SU-DHL-6 (cell line): ENCODE data around the gene RNF5.

Source experiments
- H2AFZ ChIP-seq: fragments of 200-600 bp; sonication (generic); 2 replicates; pipeline ENCODE4 v1.6.1; 2014; ENCODE audit warnings: low read depth, mild to moderate bottlenecking, moderate library complexity, mixed read lengths, antibody characterized with exemption, low read length; ENCODE audit not compliant: severe bottlenecking
- H3F3A ChIP-seq: fragments of 200-600 bp; shearing (Covaris generic); 2 replicates; pipeline ENCODE4 v1.6.0; 2016; ENCODE audit warnings: antibody characterized with exemption, mild to moderate bottlenecking; ENCODE audit not compliant: insufficient read depth
- H3K27ac ChIP-seq: fragments of 200-600 bp; sonication (generic); 2 replicates; pipeline ENCODE4 v1.5.1; 2016; ENCODE audit warnings: low read depth, mild to moderate bottlenecking, low read length, moderate library complexity, mixed read lengths
- H3K27me3 ChIP-seq: fragments of 200-600 bp; sonication (generic), shearing (Covaris generic); 2 replicates; pipeline ENCODE4 v1.6.0; 2014; ENCODE audit warnings: mild to moderate bottlenecking, low read length
- H3K36me3 ChIP-seq: fragments of 200-600 bp; sonication (generic); 2 replicates; pipeline ENCODE4 v1.6.1; 2014; ENCODE audit warnings: mild to moderate bottlenecking, low read length, mixed read lengths
- H3K4me2 ChIP-seq: fragments of 300-600, 200-600 bp; shearing (Covaris generic), sonication (generic); 2 replicates; pipeline ENCODE4 v1.6.0; 2014; ENCODE audit warnings: low read length, low read depth, mild to moderate bottlenecking; ENCODE audit not compliant: poor library complexity, severe bottlenecking
- H3K4me3 ChIP-seq: fragments of 200-600 bp; sonication (generic); 2 replicates; pipeline ENCODE4 v1.5.1; 2014; ENCODE audit warnings: antibody characterized with exemption, low read length, mild to moderate bottlenecking, mixed read lengths; ENCODE audit not compliant: insufficient read depth, poor library complexity, severe bottlenecking
- H3K79me2 ChIP-seq: fragments of 200-600 bp; sonication (generic); 2 replicates; pipeline ENCODE4 v1.6.1; 2014; ENCODE audit warnings: mild to moderate bottlenecking, low read length, moderate library complexity; ENCODE audit not compliant: insufficient read depth
- H3K9ac ChIP-seq: fragments of 200-600 bp; sonication (generic); 2 replicates; pipeline ENCODE4 v1.7.0; 2014; ENCODE audit warnings: mild to moderate bottlenecking, low read length
- H3K9me2 ChIP-seq: fragments of 200-600 bp; sonication (generic); replicated peaks from 2 replicates; pipeline ENCODE4 v1.6.1; 2014; ENCODE audit warnings: low read length; ENCODE audit not compliant: insufficient read depth
- H3K9me3 ChIP-seq: fragments of 200-600 bp; sonication (generic); 2 replicates; pipeline ENCODE4 v1.6.1; 2014; ENCODE audit warnings: low read length, mixed read lengths; ENCODE audit not compliant: insufficient read depth
- H4K20me1 ChIP-seq: fragments of 200-600 bp; sonication (generic); 2 replicates; pipeline ENCODE4 v1.6.1; 2014; ENCODE audit warnings: low read depth, mild to moderate bottlenecking, antibody characterized with exemption, low read length, moderate library complexity, mixed read lengths
- CTCF ChIP-seq: fragments of 200-600 bp; sonication (generic); IDR thresholded peaks from one replicate; pipeline ENCODE4 v1.5.1; 2017; ENCODE audit warnings: antibody characterized with exemption, mild to moderate bottlenecking, low read length, moderate library complexity; ENCODE audit not compliant: insufficient read depth, poor library complexity, severe bottlenecking
- EZH2phosphoT487 ChIP-seq: fragments of 200-600 bp; sonication (generic), shearing (Covaris generic); conservative IDR thresholded peaks from 2 replicates; pipeline ENCODE4 v1.6.1; 2018; ENCODE audit warnings: mild to moderate bottlenecking, antibody characterized with exemption, low read length, moderate library complexity, mixed read lengths

RNF5 gene

GRCh38 chr6:32177183-32177787 is 920 bp upstream of the RNF5 start:
- TF ChIP-seq EZH2phosphoT487: no peak
- no peak for TF ChIP-seq CTCF
- peak overlapping the region; percentile 81 for H3K27ac ChIP-seq

GRCh38 chr6:32178547-32179440 is 589 bp downstream of the RNF5 start:
- peak overlapping the region; percentile 72 for H3K9ac ChIP-seq
- H3K36me3 ChIP-seq: no peaks in the 10 kb centered on the region
- H3K4me3 ChIP-seq: peak overlapping the region; percentile 68
- no peaks in the 10 kb centered on the region for H3K27me3 ChIP-seq
- H3K27ac ChIP-seq: peak overlapping the region; percentile 44
- no peaks in the 10 kb centered on the region for H3K9me2 ChIP-seq
- no peak for TF ChIP-seq EZH2phosphoT487
- no peak for TF ChIP-seq CTCF
- peaks cover 16% of the 10 kb centered on the region for H3F3A ChIP-seq
- H4K20me1 ChIP-seq: no peaks in the 10 kb centered on the region
- H2AFZ ChIP-seq: peak overlapping the region; percentile 12
- H3K79me2 ChIP-seq: peaks cover 31% of the 10 kb centered on the region
- peak overlapping the region; percentile 93 for H3K4me2 ChIP-seq
- H3K9me3 ChIP-seq: no peaks in the 10 kb centered on the region

More at GRCh38 chr6:32177183-32177787, 920 bp upstream of the RNF5 start:
- H3F3A ChIP-seq: peaks cover 16% of the 10 kb centered on the region
- no peaks in the 10 kb centered on the region for H3K9me2 ChIP-seq
- H4K20me1 ChIP-seq: no peaks in the 10 kb centered on the region
- H3K4me2 ChIP-seq: peak overlapping the region; percentile 73
- peaks cover 31% of the 10 kb centered on the region for H3K79me2 ChIP-seq
- H3K9me3 ChIP-seq: no peaks in the 10 kb centered on the region
- H3K4me3 ChIP-seq: peak overlapping the region; percentile 86
- H3K27me3 ChIP-seq: no peaks in the 10 kb centered on the region
- peak overlapping the region; percentile 88 for H3K9ac ChIP-seq
- H2AFZ ChIP-seq: peak overlapping the region; percentile 59
- H3K36me3 ChIP-seq: no peaks in the 10 kb centered on the region

- Histone ChIP-seq H3K9me3 (no peaks in the 10 kb centered on the region), H3F3A (peaks cover 16% of the 10 kb centered on the region), H3K9ac (peak overlapping the region; percentile 72; the same call in 1 of the 2 replicates), H3K9me2 (no peaks in the 10 kb centered on the region), H3K4me3 (no peak overlapping the region), H3K27me3 (no peaks in the 10 kb centered on the region), H3K27ac (no peak overlapping the region), H3K36me3 (no peaks in the 10 kb centered on the region), H4K20me1 (no peaks in the 10 kb centered on the region), H3K4me2 (peak overlapping the region; percentile 93), H2AFZ (no peak overlapping the region), H3K79me2 (peaks cover 21% of the 10 kb centered on the region)
- TF ChIP-seq EZH2phosphoT487: no peak
- no peak for TF ChIP-seq CTCF
Observed at GRCh38 chr6:32179766-32180405, 1.7 kb downstream of the RNF5 start.
